GM18873 (cell line): ENCODE data around the gene OR2F1.

Experiments
- ATAC-seq: cut with Tn5 transposase; IDR thresholded peaks from one replicate; pipeline ENCODE4 v1.9.1; 2021; ENCODE audit warnings: mild to moderate bottlenecking, moderate library complexity, moderate number of reproducible peaks; ENCODE audit not compliant: unreplicated experiment, low FRiP score

Gene OR2F1, protein sequence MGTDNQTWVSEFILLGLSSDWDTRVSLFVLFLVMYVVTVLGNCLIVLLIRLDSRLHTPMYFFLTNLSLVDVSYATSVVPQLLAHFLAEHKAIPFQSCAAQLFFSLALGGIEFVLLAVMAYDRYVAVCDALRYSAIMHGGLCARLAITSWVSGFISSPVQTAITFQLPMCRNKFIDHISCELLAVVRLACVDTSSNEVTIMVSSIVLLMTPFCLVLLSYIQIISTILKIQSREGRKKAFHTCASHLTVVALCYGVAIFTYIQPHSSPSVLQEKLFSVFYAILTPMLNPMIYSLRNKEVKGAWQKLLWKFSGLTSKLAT

DNA sequence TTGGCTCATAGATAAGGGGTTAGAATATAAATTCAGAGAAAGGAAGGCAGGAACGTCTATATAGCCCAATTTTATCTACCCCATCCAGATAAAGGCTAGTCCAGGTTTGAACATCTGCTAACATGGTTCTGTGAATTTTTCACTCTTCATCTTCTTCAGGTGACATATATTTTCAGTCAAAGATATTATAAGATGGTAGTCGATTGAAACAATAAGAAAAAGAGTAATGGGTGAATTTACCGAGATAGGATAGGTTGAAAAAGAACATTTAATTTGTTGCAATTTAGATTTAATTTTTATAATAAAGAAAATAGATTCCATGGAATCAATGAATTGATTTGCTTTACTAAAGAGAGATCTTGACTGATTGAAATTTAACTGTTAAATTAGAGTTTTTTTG is at the start of gene OR2F1:
TSS of gene OR2F1 (plus strand) at position 301 of the 400 bp plus-strand sequence. CDS start 5,127 bp downstream, outside the sequence.
- ATAC-seq = no peak

DNA sequence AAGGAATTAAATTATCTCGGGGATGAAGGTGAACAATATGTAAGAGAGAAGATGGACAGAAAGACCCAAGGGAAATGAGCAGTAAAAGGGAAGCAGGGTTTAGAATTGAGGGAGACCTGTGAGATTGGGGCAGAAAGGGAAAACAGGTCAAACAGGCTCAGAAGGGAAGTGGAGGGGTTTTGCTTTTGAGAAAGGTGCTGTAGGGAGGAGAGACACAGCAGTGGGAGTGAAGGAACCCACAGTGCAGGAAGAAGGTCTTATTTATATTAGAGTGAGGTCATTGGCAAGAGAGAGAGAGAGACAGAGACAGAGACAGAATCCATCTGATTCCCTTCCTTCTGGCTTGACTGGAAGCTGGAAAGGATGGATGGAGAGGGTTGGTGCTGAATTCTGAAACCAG is 49.1 kb upstream of the OR2F1 start:
- ATAC-seq = no peak

DNA sequence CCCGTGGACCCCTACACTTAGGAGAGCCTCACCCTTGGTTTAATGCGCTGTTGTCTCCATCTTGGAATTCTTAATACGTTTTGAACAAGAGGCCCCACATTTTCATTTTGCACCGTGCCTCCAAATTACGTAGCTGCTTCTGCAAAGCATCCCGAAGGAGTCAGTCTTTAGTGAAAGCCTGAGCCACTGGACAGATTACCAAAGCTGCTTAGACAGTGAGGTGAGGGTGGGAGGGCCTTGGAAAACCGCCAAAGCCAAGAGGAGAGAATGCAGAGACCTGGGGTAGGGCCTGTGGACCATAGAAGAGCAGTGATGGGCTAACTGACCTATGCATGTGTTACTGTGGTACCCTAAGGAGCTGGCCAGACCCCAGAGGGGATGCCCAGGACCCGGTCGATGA is 48.5 kb upstream of the OR2F1 start:
- ATAC-seq = no peak

DNA sequence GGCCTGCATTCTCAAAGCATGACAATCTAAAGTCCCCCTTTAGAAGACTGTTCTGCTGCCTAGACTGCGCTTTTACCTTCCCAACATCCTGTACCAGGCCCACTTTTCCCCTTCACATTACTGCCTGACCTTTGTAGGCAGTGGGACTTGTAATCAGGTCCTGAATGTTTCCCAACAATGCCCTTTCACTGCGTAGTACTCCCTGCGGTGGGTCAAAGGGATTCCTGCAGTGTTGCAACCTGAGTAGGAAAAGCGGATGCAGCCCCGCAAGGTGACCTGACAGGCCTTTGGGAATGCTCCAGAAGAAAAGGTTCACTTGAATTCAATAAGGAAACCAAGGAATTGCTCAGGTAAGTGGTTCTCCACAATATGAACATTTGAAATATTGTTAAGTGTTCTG is 47.7 kb upstream of the OR2F1 start:
- no peak for ATAC-seq

DNA sequence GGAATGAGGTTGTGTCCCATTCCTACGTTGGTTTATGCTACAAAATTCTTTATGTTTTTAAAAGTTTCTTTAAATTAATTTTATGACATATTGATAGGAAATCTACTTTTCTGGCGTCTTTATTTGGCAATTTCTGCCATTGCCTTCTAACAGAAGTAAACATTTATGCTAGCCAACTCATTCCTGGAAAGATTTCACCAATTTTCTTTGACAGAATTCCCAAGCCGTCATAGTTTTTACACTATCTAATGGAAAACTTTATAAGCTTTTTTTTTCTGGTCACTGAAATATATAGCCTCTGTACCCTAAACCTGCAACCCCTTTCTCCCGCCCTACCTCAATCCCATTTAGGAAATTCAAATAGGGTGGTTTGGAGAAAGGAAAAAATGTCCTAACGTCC is 46.5 kb upstream of the OR2F1 start:
- no peak for ATAC-seq

DNA sequence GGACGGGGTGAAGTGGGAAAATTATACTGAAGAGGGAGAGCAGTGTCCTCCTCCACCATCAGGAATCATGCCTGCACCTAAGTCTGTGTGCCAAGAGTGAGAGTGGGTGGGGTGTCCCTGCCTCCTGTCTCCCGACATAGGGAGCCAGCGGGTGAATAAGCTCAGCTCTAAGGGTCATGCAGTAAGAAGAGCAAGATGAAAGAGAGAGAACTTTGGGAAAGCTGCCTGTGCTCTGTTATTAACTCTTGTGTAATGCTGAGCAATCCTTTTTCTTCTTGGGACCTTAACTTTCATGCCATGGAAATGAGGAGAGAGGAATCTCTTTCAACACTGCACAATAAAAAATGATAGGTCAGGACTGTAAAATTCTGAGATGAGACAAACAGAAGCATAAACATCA is 44.8 kb upstream of the OR2F1 start:
- ATAC-seq = no peak

DNA sequence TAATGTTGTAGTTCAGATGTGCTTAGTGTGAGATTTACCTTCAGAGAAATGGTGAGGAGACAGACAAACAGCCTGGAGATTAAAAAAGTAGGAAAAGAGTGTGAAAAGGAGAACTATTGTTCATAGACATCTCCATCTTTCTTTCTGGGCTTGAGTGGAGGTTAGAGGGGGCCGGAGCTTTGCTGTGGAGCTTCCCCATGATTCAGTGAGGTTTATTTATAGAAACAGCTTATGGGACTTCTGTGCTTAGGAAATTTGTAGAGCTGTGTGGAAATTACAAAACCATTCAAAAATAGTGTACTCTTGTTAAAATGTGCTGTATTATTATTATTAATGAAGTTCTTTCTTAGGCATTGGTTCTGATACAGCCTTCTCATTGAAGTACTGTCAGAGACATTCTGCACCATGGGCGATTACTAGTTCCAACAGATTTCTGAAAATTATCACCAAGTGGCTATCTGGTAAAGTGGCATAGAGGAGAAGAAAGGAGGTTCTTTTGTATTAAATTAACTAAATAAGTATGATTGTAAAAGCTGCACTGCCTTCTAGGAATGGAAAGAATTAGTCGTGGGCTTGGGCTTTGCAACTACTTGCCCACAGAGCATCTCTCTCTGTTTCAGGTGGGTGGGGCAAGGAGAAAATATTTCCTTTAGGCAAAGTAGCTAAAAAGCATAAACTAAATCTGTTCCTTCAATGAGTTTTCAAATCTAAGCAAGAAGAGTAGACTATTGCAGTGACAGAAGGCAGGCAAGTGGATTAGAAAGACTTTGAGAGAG is 44.0 kb upstream of the OR2F1 start:
- ATAC-seq = no peak

DNA sequence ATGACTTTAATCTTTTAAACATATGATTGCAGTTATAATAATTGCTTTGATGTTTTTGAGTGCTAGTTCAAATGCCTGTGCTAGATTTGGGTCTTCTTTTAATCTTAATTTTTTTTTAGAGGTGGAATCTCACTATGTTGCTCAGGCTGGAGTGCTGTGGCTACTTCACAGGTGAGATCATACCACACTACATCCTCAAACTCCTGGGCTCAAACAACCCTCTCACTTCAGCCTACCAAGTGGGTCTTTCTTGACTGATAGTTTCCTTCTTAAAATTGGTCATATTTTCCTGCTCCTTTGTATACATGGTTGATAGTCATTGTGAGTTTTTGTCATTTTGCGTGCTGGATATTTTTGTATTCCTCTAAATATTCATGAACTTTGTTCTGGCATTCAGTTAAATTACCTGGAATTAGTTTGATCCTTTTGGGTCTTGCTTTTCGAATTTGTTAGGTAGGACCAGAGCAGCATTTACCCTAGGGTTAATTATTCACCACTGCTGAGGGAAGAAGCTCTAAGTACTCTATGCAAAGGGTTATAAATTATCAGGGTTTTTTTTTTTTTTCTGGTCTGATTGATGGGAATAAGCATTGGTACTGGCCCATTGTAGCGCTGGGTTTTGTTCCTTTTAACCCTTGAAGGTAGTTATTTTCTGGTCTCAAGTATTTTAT is 40.6 kb upstream of the OR2F1 start:
- no peak for ATAC-seq

DNA sequence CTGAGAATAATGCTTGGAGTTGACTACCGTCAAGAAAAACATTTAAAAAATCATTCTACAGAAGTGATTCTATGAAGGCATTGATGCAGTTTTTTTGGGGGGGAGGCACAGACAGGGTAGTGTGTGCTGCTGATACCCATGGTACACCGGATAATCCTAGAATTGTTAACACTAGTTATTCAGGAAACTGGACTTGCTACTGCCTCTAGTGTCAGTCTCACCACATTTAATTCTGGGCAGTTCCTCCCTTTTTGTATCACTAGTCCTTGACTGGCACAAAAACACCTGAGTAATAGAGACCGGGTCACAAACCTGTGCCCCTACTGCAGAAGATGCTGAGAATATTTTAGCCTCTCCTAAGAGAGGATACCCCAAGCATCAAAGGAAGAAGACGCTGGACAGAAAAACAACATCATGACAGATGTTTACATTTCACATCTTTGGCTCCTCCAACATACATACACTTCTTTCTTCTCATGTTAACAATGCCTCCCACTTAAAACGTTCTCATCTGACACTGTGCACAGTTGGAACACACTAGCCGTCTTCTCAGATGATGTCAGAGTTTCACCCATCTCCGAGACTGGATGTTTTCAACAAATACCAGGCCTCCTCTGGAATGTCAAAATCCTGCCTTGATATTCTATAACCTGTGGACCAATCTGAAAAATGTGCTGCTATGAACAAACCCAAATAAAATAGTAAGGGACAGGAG is 39.5 kb upstream of the OR2F1 start:
- no peak for ATAC-seq

DNA sequence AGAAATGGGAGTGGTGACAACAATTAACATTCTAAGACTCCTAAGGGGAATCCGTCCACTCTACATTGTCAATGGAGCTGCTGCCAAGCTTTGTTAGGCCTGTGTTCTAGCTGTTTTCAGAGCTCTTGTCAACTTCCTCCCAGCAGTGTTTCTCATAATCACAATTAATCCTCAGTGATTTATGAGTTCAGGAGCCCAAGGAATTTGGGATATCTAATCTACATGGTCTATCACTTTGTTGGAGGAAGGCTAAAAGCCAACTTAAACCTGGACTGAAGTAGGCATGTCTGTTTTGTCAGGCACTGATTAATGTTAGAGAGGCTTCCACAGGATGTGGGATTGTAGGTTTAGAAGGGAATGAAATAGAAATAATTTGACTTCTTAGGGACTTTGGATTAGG is 29.8 kb upstream of the OR2F1 start:
- ATAC-seq = no peak

DNA sequence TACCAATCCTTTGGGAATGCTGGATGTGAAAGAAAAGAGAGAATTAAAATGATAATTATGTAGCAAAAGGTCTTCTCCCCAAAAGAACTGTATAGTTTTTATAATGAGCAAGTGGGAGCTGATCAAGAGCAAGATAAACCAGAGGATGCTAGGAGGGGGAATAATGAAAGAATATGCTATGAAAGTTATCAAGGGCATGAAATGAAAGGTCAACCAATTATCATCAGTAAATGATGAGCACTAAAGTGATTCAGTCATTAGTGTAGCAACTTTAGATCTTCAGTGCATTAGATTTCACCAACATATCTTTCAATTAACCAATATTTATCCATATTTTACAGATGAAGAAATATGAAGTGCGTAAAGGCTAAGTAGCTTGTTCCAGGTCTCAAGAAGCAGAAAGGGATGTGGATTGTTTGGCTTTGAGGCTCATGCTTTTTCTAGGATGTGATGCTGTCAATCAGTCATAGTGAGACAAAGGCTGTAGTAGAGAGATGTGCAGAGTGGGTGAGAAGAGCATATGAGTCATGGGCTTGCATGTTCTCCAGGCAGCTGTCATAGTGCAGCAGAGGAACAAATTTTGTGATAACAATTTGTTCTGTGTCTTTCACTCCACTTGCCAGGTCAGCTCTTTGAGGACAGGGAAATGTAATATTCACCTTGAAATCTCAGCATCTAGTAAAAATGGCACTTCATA is 25.3 kb upstream of the OR2F1 start:
- no peak for ATAC-seq

DNA sequence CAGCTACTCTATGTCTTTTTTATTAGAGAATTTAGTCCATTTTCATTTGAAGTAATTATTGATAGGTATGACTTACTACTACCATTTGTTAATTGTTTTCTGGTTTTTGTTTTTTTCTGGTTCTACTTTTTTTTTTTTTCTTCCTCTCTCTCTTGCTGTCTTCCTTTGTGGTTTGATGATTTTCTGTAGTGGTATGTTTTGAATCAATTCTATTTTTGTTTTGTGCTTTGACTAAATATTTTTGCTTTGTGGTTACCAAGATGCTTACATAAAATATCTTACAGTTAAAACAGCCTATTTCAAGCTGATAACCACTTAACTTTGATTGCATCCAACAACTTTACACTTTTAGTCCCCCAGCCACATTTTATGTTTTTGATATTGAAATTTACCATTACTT is 22.9 kb upstream of the OR2F1 start:
- no peak for ATAC-seq

DNA sequence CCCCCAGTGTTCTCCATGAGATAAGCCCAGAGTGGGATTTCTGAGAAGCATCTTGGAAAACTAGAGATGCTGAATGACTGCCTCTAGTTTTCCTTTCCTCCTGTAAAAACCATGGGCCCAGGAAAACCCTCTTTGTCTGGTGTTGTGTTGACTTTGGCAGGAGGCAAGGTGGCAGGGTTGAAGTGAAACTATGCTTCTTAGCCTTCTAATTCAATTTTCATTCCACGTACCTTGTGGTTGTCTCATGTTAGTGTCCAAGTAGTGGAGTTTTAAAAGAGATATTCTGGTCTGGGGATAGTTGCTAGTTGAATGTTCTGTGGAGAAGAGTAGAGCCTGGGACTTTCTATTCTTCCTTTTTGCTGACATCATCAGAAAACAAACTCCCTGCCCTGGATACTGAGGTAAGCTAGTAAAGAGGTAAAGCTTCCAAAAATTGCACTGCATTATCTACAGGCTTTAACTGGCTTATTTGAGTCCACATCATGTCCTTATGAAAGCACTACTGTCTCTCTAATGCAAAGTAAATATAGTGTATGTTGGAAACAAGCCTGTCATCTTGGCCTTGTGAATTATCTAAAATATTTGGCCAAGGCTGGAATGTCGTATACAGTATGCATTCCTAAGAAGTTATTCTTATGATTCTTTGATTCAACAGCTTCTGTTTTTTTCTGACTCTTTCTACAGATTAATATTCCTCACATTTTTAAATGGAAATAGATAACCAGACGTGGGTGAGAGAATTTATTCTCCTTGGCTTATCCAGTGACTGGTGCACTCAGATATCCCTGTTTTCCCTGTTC is 19.9 kb upstream of the OR2F1 start, which contains the start of gene OR2F2:
TSS of gene OR2F2 (plus strand) at position 708 of the 800 bp plus-strand sequence. CDS start at position 708, 0 bp downstream.
- no peak for ATAC-seq

DNA sequence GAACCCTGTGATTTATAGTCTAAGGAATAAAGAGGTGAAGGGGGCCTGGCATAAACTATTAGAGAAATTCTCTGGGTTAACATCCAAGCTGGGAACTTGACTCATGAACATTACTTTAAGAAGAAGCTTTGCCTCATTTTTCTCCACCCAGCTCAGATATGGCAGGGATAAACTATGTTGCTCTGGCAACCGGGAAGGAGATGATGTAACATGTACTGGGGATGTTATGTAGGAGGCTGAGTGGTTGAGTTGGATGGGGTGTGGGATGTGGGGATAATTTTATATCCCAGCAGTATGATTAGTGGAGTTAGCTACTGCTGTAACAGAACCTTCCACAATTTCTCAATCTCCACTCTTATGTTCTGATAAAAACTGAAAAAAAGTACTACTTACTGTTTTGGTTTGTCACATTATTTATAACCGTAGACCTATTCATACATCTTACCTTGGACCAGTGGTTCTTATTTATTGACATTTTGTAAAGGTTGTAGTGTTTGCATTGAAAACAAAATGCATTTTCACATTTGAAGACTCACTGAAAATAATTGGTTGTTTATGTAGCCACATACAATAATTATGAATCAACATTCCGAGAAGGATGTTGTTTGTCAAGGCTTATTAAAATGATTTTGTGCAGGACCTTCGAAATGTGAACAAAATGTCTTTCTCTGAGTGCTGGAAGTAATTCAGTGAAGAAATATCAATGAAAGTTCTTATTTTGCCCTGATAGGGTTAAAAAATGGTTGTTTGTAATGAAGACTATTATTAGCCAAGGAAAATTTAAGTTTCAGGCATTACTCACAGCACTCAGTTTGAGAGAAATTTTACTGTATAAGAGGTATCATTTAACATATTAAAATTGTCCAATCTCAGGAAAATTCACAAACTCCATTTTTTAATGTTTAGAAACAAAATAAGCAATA is 18.3 kb upstream of the OR2F1 start:
- no peak for ATAC-seq

DNA sequence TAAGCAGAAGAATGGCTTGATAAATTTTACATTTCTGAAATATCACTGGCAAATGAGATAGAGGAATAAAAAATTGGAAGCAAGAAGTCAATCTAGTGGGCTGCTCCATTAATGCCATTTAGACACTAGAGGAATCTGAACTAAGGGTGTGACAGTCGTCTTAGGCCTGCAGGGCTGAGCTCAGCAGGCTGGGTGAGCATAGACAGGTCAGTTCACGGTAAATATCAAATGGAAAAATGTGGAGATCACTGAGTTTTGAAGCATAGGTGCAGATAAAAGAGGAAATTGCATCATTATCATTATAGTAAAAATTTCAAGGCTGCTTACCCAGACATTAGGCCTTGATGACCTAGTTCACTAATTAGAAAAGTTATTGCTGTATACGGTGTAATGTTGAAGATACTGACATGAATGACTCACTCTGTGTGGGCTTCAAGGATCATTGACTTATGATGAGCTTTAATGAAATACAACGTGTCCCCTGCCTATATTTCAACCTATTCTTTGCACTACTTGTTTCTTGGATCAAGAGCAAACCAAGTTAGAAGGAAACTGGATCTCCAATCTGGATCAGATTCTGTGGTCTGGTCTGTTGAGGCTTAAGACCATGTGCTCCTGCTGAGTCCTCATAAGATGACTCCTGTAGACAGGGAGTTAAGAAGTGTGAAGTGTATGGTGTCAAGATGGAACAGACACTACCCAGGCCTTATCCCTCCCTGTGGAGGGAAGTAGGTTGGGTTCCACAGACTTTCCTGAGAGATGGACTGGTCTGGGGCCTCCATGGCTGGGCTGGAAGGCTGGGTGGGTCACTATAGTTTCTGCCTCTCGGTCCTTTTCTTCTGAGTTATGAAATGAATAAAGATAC is 16.0 kb upstream of the OR2F1 start:
- ATAC-seq = no peak

DNA sequence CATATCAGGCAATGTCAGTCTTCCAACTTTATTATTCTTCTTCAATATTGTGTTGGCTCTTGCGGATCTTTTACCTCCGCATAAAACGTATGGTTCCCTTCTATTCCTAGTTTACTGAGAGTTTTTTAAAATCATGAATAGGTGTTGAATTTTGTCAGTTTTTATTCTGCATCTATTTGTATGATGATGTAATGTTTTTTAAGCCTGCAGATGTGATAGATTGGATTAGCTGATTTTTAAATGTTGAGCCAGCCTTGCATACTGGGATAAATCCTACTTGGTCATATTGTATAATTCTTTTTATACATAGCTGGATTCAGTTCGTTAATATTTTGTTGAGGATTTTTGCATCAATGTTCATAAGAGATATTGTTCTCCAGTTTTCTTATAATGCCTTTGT is 9.2 kb upstream of the OR2F1 start:
- no peak for ATAC-seq

DNA sequence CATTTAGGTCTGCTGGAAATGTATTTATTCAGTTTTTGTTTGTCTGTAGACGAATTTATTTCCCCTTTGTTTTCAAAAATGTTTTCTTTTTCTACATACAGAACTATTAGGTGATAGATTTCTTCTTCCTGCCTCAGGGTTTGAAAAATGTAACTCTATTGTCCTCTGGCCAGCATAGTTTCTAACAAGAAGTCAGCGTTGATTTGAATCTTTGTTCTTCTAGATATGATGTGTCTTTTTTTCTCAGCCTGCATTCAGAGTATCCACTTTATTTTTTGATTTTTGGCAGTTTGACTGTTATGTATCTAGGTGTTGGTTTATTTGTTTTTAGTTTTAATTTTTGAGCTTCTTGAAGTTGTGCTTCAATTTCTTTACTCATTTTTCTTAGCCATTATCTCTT is 7.5 kb upstream of the OR2F1 start:
- ATAC-seq = no peak
